Putamen (tissue), 1 donor: ENCODE data around the gene DENND2D.
"Not testable (repeated sequence)": the region's sequence is repeated elsewhere in the genome, so short reads cannot be mapped to it uniquely, and the experiment has no call there.

ENCODE experiments used
- DNase-seq: peaks from one replicate; pipeline ENCODE4 v3.0.0-alpha.2; 2016; ENCODE audit warnings: low spot score

Gene DENND2D

DNA sequence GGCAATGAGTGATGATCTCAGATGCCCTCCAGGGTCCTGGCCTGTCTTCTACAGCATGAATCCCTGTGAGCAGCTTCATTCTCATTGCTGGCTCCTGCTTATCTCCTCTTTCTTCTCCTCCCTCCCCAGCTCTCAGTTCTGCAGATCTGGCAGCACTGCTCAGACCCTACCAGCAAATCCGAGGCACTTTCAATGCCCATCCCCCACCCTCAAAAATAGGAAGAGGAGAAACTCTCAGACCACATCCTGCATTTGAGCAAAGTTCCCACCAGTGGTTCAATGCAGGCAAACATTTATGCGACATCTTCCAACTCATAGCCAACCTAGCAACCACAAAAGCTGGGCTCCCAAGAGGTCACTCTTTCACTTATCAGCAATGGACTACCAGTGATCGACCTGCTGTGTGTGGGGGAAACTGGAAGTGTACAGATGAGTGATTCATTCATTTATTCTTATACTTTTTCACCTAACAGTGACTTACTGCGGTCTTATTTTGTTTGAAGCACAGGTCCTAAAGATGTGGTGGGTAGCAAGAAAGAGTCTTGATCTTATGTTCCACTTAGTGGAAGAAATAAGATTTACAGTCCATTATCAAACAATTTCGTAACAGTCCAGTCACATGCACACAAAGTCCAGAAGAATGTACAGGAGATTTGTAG lies 21.3 kb upstream of the DENND2D start:
- peak; percentile 22 for DNase-seq

DNA sequence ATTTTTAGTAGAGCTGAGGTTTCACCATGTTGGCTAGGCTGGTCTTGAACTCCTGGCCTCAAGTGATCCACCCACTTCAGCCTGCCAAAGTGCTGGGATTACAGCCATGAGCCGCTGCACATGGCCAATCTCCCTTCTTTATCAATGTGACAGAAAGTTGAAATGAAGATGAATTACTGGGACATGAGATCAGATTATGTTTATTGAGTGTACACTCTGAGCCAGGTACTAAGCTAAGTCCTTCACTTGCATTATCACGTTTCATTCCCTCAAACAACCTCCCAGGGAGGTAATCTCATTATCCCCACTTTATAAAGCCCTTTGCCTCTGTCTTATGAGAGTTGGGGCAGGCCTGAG lies 20.8 kb upstream of the DENND2D start:
- DNase-seq: no peak

DNA sequence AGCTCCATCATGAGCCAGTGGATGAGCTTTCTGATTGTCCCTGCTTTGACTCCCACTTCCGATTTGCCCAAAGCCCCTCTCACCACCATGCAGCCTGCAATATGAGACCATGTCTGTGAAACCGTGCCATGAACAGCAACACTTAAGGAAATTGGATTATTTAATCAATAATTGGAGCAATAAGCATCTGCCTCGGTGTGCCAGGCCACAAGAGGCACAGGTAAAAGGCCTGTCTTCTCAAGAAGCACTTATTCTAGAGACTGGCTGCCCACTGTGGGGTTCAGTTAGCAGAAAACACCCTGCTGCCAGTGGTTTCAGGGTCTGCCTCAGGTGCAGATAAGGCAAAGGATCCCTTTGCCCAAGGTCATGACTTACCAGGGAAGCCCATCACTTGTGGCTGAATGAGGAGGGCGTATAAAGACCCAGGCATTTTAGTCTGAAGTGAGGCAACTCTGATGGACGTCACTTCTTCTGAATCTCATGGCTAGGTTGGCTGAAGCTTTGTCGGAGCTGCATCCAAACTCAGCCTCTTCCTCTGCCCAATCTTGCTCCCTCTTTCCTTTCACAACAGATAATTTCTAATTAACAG lies 19.9 kb upstream of the DENND2D start:
- no peak for DNase-seq

DNA sequence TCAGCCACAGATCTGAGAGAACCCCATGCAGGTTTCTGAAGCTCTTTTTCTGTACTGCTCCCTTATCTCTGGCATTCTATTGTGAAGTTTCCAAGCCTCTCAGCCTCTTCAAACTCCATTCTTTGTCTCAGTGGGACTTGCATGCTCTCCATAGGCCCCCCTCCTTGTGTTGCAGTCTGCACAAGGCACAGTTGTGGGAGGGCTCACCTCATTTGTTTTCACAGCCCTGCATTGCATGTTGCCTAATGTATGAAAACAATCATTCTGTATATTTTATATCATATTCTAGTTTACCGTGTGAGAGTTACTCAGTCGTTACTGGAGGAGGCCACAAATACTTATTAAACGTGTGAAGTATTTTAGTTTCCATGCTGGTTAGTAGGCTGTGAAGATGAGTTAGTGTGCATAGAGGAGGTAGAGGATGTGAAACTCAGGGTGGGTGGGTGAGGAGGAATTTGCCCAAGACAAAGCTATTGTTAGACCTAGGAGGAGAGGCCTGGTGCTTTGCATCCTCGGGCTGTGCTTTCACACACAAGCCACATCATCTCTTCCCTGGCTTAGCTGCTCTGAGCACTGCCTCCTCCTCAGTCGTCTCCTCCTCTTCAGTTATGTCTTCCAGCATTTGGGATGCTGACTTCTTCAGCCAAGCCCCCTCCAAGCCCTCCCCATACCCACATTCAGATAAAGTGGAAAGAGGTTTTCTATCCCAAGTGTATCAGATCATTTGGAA lies 19.3 kb upstream of the DENND2D start:
- DNase-seq: peak; percentile 29

DNA sequence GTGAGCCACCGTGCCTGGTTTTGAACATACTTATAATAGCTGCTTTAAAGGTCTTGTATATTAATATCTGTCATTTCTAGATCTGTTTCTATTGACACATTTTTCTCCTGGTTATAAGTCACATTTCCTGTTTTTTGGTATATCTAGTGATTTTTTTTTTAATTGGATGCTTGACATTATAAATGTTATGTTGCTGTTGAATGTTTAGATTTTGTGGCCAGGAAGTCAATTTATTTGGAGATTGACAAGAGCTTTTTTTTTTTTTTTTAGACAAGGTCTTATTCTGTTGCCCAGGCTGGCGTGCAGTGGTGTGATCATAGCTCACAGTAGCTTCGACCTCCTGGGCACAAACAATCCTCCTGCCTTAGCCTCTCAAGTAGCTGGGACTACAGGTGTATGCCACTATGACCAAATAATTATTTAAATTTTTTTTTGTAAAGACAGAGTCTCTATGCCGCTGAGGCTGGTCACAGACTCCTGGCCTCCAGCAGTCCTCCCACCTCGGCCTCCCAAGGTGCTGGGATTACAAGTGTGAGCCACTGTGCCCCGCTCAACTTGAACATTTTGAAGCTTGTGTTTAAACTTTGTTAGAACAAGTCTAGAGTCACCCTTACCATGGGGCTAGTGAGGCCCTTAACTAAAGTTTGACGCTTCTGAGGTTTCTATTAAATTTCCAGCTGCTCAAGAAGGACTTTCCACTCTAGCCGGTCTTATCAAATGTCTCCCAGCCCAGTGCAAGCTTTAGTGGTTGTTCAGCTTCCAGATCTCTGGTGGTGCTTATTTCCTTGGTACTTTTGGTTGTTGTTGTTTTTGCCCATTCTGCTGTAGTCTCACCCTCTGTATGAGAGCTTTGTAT lies 18.5 kb upstream of the DENND2D start:
- no peak for DNase-seq

DNA sequence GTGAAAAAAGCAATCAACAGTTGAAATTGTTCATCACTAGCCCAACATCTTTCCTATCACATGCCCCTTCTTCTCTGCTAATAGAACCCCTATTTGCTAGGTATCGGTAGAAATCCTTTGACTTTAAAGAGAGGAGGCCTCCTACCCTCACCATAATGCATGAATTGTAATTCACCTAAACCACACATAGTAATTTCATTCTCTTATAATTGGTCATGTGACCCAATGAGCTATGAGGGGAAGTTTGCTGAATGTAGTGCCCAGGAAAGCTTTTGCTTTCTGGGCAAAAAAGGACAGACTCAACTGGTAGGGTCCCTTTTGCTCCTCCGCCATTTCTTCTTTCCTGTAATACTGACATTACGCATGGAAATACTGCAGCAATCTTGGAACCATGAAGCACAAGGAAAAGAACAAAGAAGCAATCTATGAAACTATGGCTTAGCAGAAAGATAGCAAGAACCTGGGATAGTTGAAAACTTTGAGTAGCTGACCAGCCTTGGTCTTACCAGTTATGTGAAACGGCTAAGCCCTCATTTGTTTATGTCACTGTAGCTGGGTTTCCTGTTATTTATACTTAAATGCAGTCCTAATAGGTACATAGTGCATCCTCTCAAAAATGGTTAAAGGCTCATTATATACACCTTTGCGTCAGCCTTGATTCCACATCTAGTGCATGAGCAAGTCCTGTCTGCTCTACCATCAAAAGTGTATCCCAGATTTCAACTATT lies 16.9 kb upstream of the DENND2D start:
- no peak for DNase-seq

DNA sequence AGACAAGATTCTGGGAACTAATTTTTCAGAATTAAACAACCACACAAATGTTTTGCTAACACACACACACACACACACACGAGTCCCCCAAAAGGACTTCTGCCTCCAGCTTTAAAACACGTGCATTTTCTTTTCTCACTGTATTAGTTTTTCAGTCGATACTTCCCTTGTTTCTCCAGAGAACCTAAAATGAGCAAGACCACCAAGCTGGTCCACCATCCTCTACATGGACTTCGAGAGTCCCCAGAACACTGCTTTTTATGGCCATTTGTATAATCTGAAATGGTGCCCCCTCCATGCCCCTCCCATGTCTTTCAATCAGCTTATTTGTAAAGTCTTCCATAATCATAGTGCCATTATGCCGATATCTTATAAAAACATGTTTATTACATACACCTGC lies 16.3 kb upstream of the DENND2D start:
- no peak for DNase-seq

DNA sequence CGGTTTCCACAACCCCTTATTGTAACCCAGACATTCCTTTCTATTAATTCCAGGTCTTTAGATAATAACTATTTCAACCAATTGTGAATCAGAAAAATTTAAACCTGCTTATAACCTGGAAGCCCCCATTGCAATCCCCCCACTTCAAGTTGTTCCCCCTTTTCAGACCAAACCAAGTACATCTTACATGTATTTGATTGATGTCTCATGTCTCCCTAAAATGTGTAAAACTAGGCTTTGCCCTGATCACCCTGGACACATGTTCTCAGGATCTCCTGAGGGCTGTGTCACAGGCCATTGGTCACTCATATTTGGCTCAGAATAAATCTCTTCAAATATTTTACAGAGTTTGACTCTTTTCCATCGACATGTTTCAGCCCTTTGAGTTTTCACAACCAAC lies 14.8 kb upstream of the DENND2D start:
- DNase-seq: not testable (repeated sequence)

DNA sequence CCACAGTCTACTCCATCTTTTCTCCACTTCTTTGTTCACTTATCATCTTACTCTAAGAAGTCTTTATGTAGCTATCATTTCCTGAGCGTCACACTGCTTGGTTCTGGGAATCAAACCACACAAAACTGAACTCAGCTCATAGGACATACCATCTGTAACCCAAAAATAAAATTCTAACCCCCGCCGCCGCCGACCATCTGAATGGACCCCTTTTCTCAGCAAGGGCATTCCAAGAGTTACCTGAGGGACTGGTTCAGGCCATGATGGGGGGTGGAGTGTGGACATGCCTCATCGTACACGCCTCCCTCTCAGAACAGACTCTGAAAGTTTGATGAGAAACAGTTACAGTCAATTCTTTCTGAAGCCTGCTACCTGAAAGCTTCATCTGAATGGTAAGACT lies 14.4 kb upstream of the DENND2D start:
- DNase-seq: no peak

DNA sequence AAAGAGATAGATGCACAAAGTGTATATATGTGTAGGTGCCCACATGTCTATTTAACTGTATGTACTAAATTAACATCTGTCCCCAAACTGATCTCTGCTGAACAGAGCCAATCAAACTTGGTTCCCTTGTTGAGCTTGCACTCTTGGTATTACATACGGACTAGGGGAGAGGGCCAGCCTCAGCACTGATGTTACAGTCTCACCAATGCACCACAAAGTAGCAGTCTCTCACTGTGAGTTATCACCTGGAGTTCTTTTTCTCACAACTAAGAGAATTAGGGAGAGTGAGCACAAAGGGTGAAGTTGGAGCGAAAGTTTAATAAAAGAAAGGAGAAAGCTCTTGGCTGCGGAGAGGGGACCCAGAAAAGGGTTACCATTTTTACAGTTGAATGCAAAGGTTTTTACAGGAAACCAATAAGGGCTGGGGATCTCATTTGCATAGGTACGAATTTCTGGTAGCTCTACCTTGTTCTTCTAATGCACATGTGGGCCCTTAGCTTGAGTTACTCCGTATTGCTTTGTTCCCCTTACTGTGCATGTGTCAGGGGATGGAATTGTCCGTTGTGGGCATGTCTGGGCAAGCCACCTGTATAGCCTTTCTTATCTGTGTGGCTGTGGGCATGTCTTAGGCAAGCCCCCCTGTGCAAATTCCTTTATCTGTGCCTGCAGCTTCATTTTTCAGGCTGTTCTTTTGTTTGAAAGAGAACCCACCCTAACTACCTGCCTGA lies 13.8 kb upstream of the DENND2D start:
- no peak for DNase-seq

DNA sequence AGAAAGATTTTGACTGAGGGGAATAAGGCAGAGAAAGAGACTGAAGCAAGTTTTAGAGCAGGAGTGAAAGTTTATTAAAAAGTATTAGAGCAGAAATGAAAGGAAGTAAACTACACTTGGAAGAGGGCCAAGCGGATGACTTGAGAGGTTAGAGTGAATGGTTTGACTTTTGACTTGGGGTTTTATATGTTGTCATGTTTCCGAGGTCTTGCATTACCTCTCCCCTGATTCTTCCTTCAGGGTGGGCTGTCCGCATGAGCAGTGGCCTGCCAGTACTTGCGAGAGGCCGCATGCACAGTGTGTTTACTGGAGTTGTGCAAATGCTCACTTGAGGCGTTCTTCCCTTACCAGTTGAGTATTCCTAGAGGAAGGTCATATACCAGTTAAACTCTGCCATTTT lies 13.0 kb upstream of the DENND2D start:
- DNase-seq: no peak

DNA sequence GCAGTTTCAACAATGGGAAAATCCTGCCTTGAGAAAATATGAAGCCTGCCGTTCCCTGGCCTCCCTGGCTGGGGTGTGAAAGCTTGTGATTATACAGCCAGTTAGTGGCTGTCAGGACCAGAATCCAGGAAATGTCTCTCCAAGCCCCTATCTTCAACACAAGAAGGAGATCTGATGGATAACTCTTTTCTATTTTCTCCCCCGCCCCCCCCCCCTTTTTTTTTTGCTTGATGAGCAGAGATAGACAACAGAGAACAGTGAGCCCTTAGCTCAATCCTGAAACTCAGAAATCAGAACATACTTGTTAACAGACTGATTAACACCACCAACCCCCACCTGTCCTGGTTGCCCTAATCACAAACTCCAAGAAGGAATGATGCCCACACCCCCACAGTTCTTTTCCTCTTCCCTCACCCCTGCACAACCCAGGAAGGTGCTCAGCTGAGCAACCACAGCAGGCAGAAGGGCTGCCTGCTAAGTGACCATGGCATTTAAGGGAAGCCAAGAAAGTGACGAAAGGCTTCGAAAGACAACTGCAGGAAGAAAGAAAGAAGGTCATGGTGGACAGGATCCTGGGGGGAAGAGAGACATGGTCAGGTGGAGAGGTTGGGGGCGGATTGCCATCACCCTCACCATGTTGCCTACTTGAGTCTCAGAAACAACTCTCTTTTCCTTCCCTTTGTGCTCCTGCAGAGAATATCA lies 12.3 kb upstream of the DENND2D start:
- no peak for DNase-seq

DNA sequence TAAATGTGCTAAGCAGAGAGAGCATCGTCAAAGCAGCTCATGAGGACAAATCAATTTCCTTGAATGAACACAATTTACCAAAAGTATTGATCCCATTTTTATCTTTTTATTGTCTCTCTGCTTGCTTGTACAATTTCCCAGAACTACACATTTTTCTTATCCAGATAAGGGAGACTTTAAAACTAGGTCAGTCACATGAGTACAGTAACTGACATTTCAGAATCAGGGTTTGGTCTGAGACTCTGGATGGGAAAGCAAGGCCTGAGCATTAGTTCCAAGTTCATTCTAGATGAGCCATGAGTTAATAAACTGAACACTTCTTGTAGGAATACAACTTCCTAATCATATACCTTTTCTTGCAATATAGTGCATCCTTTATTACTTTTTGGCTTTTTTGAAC lies 11.5 kb upstream of the DENND2D start:
- no peak for DNase-seq

DNA sequence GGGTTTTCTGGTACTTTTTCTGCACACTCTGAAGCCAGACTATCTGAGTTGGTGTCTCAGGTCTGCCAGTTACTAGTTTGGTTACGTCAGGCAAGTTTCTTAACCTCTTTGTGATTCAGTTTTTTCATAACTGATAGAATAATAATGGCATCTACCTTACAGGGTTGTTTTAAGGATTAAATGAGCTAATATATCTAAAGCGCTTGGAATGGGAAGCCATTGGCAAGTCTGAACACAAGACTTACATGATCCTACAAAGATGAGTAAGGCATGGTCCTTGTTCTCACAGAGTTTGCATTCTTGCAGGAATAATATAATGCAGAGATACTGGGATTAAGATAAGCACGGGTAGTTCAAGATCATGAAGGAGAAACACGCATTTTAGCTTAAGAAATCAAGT lies 9.2 kb upstream of the DENND2D start:
- no peak for DNase-seq

DNA sequence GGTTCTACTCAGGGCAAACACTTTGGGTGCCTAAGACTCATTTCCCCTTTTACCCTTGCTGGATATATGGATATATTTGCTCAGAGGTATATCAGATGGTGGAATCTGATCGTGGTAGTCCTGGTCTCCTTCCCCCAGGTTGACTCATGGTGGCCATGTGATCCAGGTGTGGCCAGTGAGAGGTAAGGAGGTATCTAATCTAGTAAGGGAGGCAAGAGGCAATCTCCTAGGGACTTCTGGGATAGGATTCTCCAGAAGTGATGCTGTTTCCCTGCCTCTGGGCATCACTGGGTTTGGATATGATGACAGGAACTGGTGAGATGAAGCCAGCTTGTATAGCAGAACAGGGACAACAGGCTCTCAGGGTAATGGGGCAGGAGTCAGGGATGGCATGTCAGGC lies 8.5 kb upstream of the DENND2D start:
- no peak for DNase-seq

DNA sequence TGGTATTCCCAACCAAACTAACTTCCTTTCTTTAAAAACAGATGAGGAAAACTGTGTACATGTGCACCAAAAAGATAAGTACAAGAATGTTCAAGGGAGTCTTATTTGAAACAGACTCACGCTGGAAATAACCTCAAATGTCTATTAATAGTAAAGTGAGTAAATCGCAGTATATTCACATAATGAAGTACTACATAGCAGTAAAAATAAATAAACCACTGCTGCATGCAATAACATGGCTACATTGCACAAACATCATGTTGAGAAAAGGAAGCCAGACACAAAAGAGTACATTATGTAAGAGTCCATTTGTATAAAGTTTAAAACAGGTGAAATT lies 5.2 kb upstream of the DENND2D start:
- no peak for DNase-seq

DNA sequence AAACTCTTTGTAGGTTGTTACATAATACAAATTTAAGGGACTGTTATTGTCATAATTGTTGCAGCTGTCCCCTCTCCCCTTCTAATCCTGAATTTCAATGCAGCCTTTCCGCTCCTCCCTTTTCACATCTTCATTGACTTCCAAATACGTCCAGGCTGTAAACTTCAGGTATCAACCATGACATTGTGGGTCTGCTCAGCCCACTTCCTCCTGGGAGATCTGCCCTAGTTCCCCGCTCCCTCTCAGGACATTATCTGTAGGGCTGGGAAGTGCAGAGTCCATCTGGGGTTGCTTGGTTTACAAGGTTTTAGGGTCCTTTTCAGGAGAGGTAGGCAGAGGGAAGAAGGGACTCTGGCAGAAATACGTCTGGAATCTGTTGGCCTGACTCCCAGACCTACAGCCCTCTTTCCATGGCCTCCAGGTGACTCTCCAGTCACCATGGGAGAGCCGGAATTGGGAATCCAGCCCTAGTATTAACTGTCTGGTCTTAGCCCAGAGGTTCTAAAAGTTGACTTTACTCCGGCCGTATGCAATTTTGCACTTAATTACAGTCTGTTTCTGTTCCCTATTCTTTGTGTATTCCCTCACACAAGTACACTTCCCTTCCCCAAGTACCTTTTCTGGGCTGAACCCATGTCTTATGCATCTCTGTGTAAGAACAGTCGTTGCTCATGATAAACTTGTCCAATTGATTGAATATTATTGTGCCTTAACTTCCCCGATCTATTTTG lies 4.7 kb upstream of the DENND2D start:
- no peak for DNase-seq

DNA sequence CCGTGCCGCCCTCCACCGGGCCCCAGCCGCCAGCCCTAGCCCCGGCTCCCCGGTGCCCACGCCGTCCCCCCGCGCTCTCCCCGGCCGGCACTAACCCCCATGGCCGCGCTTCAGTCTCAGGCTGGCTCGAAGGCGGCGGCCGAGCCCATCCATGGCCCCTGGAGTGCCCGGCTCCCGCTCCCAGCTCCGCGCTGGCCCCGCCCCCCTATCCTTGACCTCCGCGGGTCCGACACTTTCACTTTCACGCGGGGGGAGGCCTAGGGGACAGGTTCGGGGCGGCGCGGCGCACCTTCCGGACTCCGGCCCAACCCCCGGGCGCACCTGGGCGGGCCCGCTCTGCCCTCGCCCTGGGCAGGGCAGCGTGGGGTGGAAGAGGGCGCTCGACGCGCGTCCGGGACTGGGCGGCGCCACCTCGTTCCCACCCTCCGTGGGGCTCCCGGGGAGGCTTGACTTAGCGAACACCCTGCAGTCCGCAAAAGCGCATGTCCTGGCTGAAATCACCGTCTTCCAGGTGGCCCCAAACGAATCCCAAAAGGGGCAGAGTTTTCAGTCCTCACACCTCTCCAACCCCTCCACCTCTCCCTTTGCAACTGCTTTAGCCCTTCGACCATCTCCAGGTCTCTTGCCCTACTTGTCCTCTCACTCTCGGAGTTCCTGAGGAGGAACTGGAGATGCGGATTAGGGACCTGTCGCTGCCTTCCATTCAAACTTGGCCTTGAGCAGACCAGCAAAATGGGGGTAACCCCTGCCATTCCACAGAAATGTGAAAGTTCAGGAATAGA lies 3.9 kb upstream of the DENND2D start:
- DNase-seq: no peak

DNA sequence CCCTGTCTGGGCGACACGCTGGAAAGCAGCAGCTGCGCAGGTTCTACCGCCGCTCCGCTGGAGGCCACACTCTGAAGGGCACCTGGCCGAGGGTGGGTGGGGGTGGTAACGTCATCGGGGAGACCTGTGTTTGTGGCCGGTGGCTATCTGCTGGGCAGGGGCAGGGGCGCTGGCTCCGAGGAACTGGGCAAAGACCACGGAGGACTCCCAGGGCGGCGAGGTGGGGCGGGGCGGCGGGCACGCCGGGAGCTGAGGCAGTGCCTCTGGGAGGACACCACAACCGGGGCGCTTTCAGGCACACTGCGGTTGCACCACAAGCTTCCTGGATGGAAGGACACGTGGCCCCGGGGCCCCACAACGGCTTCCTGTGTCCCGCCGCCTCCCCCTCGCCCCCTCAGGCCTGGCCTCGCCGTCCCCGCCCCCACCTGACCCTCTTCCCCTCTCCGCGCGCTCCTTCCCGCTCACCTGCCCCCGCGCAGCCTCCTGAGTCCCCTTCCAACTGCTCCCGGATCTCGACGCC lies 3.3 kb upstream of the DENND2D start:
- DNase-seq: no peak
